Esophagus (tissue), 2 donors: ENCODE measurements around the gene DBH. TPM values are rescaled to one million over a fixed set of nuclear protein-coding genes. Genes with fewer than 3 reads are reported as not detected.

Experiments used
- H3K27ac ChIP-seq, 2 donors: one replicate each; pipeline ENCODE4 v1.5.1; 2013; ENCODE audit warnings: low read depth in 2 of 2, mild to moderate bottlenecking in 2 of 2, inconsistent platforms in 1 of 2, low read length in 1 of 2, moderate library complexity in 1 of 2
- H3K27me3 ChIP-seq, 2 donors: one replicate each; pipeline ENCODE4 v1.6.1; 2013; ENCODE audit warnings: low read length in 2 of 2, control low read depth in 1 of 2, mild to moderate bottlenecking in 1 of 2; ENCODE audit not compliant: insufficient read depth in 2 of 2, control insufficient read depth in 1 of 2
- H3K36me3 ChIP-seq, 2 donors: one replicate each; pipeline ENCODE4 v1.6.1; 2013; ENCODE audit warnings: low read length in 1 of 2; ENCODE audit not compliant: control insufficient read depth in 2 of 2, insufficient read depth in 2 of 2
- H3K4me1 ChIP-seq, 2 donors: one replicate each; pipeline ENCODE4 v1.6.1; 2013; ENCODE audit warnings: low read length in 1 of 2; ENCODE audit not compliant: control insufficient read depth in 2 of 2, insufficient read depth in 2 of 2
- H3K4me3 ChIP-seq, 2 donors: one replicate each; pipeline ENCODE4 v1.5.1; 2013; ENCODE audit warnings: low read length in 2 of 2, mild to moderate bottlenecking in 2 of 2, low read depth in 1 of 2, moderate library complexity in 1 of 2
- H3K9me3 ChIP-seq, 2 donors: one replicate each; pipeline ENCODE4 v1.6.1; 2013; ENCODE audit warnings: mild to moderate bottlenecking in 2 of 2, low read depth in 1 of 2, low read length in 1 of 2, moderate library complexity in 1 of 2; ENCODE audit not compliant: control insufficient read depth in 2 of 2, insufficient read depth in 1 of 2
- WGBS, 2 donors: extraction: QIAGEN DNeasy Blood & Tissue Kit; methylation state at CpG; one replicate each; pipeline ENCODE4 v1.1.7; 2013; 5-methylcytosine and 5-hydroxymethylcytosine counted together
- polyA plus RNA-seq, 2 donors: library from polyadenylated mRNA; stranded (reverse); fragments of 200-250 nt; gene quantifications; one replicate each; pipeline ENCODE4 v1.2.3, GENCODE V29; 2013
- donor health status: healthy with polysubstance abuse.
- donor health status: Bipolar disorder and iron deficiency.

Gene DBH
- polyA plus RNA-seq, 2 donors: 0.01 TPM; not detected in 1

GRCh38 chr9:133645021-133645765, 9.0 kb downstream of the DBH start:
- no peaks in the 10 kb centered on the region for H3K27me3 ChIP-seq

GRCh38 chr9:133647148-133647547, 11.0 kb downstream of the DBH start:
- no peak overlapping the region for H3K4me3 ChIP-seq
- 54 to 56% methylated on average over 7 of the region's 7 CpGs for WGBS, 2 donors
- no peaks in the 10 kb centered on the region for H3K4me1 ChIP-seq
- peaks cover 0 to 2% of the 10 kb centered on the region in 2 donors for H3K9me3 ChIP-seq
- H3K27me3 ChIP-seq: no peaks in the 10 kb centered on the region
- H3K36me3 ChIP-seq: no peaks in the 10 kb centered on the region
- H3K27ac ChIP-seq: no peak overlapping the region

More at GRCh38 chr9:133645021-133645765, 9.0 kb downstream of the DBH start:
- H3K4me3 ChIP-seq: no peak overlapping the region
- H3K36me3 ChIP-seq: no peaks in the 10 kb centered on the region
- H3K27ac ChIP-seq: no peak overlapping the region
- H3K4me1 ChIP-seq: no peaks in the 10 kb centered on the region
- WGBS, 2 donors: 45 to 48% methylated on average over 10 of the region's 10 CpGs
- peaks cover 0 to 2% of the 10 kb centered on the region in 2 donors for H3K9me3 ChIP-seq

GRCh38 chr9:133647765-133648469, 11.8 kb downstream of the DBH start:
- no peak overlapping the region for H3K4me3 ChIP-seq
- no peak overlapping the region for H3K27ac ChIP-seq
- H3K9me3 ChIP-seq: peaks cover 0 to 2% of the 10 kb centered on the region in 2 donors
- WGBS, 2 donors: 80 to 84% methylated on average over 25 of the region's 25 CpGs
- H3K4me1 ChIP-seq: no peaks in the 10 kb centered on the region
- no peaks in the 10 kb centered on the region for H3K27me3 ChIP-seq
- H3K36me3 ChIP-seq: no peaks in the 10 kb centered on the region

- WGBS, 2 donors: 78 to 83% methylated on average over 7 of the region's 7 CpGs
- H3K4me3 ChIP-seq: no peak overlapping the region
- no peak overlapping the region for H3K27ac ChIP-seq
- no peaks in the 10 kb centered on the region for H3K27me3 ChIP-seq
- no peaks in the 10 kb centered on the region for H3K36me3 ChIP-seq
- peaks cover 0 to 2% of the 10 kb centered on the region in 2 donors for H3K9me3 ChIP-seq
- no peaks in the 10 kb centered on the region for H3K4me1 ChIP-seq
Observed at GRCh38 chr9:133649194-133649593, 13.0 kb downstream of the DBH start.

GRCh38 chr9:133650026-133650425, 13.9 kb downstream of the DBH start:
- no peak overlapping the region for H3K4me3 ChIP-seq
- H3K27ac ChIP-seq: no peak overlapping the region
- peaks cover 0 to 4% of the 10 kb centered on the region in 2 donors for H3K27me3 ChIP-seq
- H3K36me3 ChIP-seq: no peaks in the 10 kb centered on the region
- H3K4me1 ChIP-seq: no peaks in the 10 kb centered on the region
- 86 to 88% methylated on average over 12 of the region's 12 CpGs for WGBS, 2 donors
- peaks cover 0 to 2% of the 10 kb centered on the region in 2 donors for H3K9me3 ChIP-seq

- Histone ChIP-seq H3K36me3 (no peaks in the 10 kb centered on the region), H3K4me1 (peaks cover 6 to 12% of the 10 kb centered on the region in 2 donors), H3K4me3 (no peak overlapping the region), H3K9me3 (peaks cover 0 to 3% of the 10 kb centered on the region in 2 donors), H3K27me3 (peaks cover 0 to 8% of the 10 kb centered on the region in 2 donors), H3K27ac (no peak overlapping the region)
- WGBS, 2 donors: 67 to 69% methylated on average over 9 of the region's 9 CpGs
Observed at GRCh38 chr9:133653638-133654037, 17.5 kb downstream of the DBH start.

GRCh38 chr9:133654736-133655657, 18.8 kb downstream of the DBH start:
- 55 to 56% methylated on average over 38 of the region's 38 CpGs for WGBS, 2 donors

GRCh38 chr9:133655701-133656100, 19.5 kb downstream of the DBH start:
- Histone ChIP-seq H3K36me3 (no peaks in the 10 kb centered on the region), H3K9me3 (peaks cover 0 to 3% of the 10 kb centered on the region in 2 donors), H3K4me3 (no peak overlapping the region), H3K27me3 (peaks cover 6 to 11% of the 10 kb centered on the region in 2 donors), H3K4me1 (peaks cover 6 to 17% of the 10 kb centered on the region in 2 donors), H3K27ac (no peak overlapping the region)
- WGBS, 2 donors: 58 to 67% methylated on average over 14 of the region's 14 CpGs

More at GRCh38 chr9:133654736-133655657, 18.8 kb downstream of the DBH start:
- Histone ChIP-seq H3K4me3 (no peak overlapping the region), H3K4me1 (peaks cover 6 to 17% of the 10 kb centered on the region in 2 donors), H3K36me3 (no peaks in the 10 kb centered on the region), H3K27ac (no peak overlapping the region), H3K27me3 (peaks cover 4 to 11% of the 10 kb centered on the region in 2 donors), H3K9me3 (peaks cover 0 to 3% of the 10 kb centered on the region in 2 donors)
